ENCODE measurements around the gene PIGO. TPM values are rescaled to one million over a fixed set of nuclear protein-coding genes. Genes with fewer than 3 reads are reported as not detected.
A peak's percentile ranks its signal among the peaks of the same experiment; 100 is the strongest.

The PIGO gene
- total and polyA plus RNA-seq, 2 experiments from 2014 or later: 11.2 to 18.9 TPM

- Mint-ChIP-seq H3K27ac (peak within 1 kb of the TSS; percentile 99), H3K4me1 (peaks cover 18% of the 10 kb centered on the region), H3K27me3 (ENCODE audit: insufficient read depth, low read depth, poor library complexity) (peaks cover 22% of the 10 kb centered on the region), H3K9me3 (no peaks in the 10 kb centered on the region; the same call in 2 of the 3 replicates), H3K36me3 (ENCODE audit: low read depth) (peaks cover 43% of the 10 kb centered on the region), H3K4me3 (peak within 1 kb of the TSS; percentile 96)
- Histone ChIP-seq H3K4me3 (peak within 1 kb of the TSS; percentile 74), H3K4me1 (ENCODE audit: insufficient read depth) (peaks cover 11% of the 10 kb centered on the region), H3K79me2 (replicated peaks; ENCODE audit: insufficient read depth) (peaks cover 17% of the 10 kb centered on the region), H3F3A (replicated peaks; ENCODE audit: low read depth) (peaks cover 7% of the 10 kb centered on the region), H3K27ac (ENCODE audit: low read depth) (peak within 1 kb of the TSS; percentile 78), H3K36me3 (ENCODE audit: insufficient read depth) (peaks cover 3% of the 10 kb centered on the region; the same call in 1 of the 2 replicates), H2AFZ (peak within 1 kb of the TSS; percentile 77; the same call in 1 of the 2 replicates), H4K20me1 (replicated peaks; ENCODE audit: insufficient read depth) (no peaks in the 10 kb centered on the region), H3K27me3 (ENCODE audit: insufficient read depth) (no peaks in the 10 kb centered on the region), H3K4me2 (peak within 1 kb of the TSS; percentile 92), H3K9me2 (ENCODE audit: insufficient read depth) (no peaks in the 10 kb centered on the region)
- TF ChIP-seq POLR2AphosphoS5 (IDR thresholded peaks at IDR 0.05; ENCODE audit: low read depth): peak; percentile 86
- peak; percentile 74; the same call in 1 of the 2 replicates for TF ChIP-seq ETS1 (IDR thresholded peaks at IDR 0.05)
- TF ChIP-seq CREB1 (CRISPR knock-in tag; IDR thresholded peaks at IDR 0.05; ENCODE audit: low read depth): peak; percentile 67
- TF ChIP-seq EZH2 (IDR thresholded peaks at IDR 0.05; ENCODE audit: low read depth, unreplicated experiment): no peak
- no peak for TF ChIP-seq STAT1 (IDR thresholded peaks at IDR 0.05; ENCODE audit: unreplicated experiment)
- TF ChIP-seq ZNF462 (CRISPR knock-in tag; IDR thresholded peaks at IDR 0.05): no peak
- TF ChIP-seq, protein P1, sequence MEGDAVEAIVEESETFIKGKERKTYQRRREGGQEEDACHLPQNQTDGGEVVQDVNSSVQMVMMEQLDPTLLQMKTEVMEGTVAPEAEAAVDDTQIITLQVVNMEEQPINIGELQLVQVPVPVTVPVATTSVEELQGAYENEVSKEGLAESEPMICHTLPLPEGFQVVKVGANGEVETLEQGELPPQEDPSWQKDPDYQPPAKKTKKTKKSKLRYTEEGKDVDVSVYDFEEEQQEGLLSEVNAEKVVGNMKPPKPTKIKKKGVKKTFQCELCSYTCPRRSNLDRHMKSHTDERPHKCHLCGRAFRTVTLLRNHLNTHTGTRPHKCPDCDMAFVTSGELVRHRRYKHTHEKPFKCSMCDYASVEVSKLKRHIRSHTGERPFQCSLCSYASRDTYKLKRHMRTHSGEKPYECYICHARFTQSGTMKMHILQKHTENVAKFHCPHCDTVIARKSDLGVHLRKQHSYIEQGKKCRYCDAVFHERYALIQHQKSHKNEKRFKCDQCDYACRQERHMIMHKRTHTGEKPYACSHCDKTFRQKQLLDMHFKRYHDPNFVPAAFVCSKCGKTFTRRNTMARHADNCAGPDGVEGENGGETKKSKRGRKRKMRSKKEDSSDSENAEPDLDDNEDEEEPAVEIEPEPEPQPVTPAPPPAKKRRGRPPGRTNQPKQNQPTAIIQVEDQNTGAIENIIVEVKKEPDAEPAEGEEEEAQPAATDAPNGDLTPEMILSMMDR (conservative IDR thresholded peaks at IDR 0.05; ENCODE audit: low read depth in 2 of 2): no peak
- DNase-seq (ENCODE audit: low spot score) (peak; percentile 99), ATAC-seq (peak; percentile 96)
Measured at GRCh38 chr9:35102769-35103659, 6.6 kb upstream of the PIGO start, which contains the start of gene STOML2. Gene STOML2, minus strand, starts transcription at chr9:35103131. Its CDS starts 37 bp downstream, at chr9:35103094.

Data from GM23338 (cell line).